T-cell (primary cell): ENCODE data around the gene KCNT1. TPM values are rescaled to one million over a fixed set of nuclear protein-coding genes. Genes with fewer than 3 reads are reported as not detected.

Experiments
- ATAC-seq, 4 experiments: fragments of 200-7000 bp in 3 of 4; fragments of 150-1000 bp in 1 of 4; cut with Tn5 transposase; replicated peaks in 1 of 4; 1 replicate in 3 of 4; 2 replicates in 1 of 4; pipeline ENCODE4 v1.10.0; 2021; ENCODE audit warnings: moderate library complexity in 3 of 4, mild to moderate bottlenecking in 2 of 4, moderate number of reproducible peaks in 1 of 4
- CTCF ChIA-PET, 2 donors: fragments of 300-600 bp; sonication (Branson Sonifier 250); formaldehyde crosslinking; loops; one replicate each; lab custom pipeline; 2022; ENCODE audit warnings: antibody characterized with exemption in 2 of 2; lab: Charles Lee
- POLR2A ChIA-PET, 2 donors: fragments of 300-600 bp; sonication (Branson Sonifier 250); formaldehyde crosslinking; loops; one replicate each; lab custom pipeline; 2022; ENCODE audit warnings: antibody characterized with exemption in 2 of 2; lab: Charles Lee
- DNase-seq, 35 experiments: peaks; one replicate each; pipeline versions ENCODE4 v3.0.0 to v3.0.0-alpha.2; 2013 to 2023
- H3K27ac ChIP-seq: one replicate; pipeline ENCODE4 v1.5.1; 2013; ENCODE audit warnings: low read length
- H3K27me3 ChIP-seq, 2 experiments: replicated peaks in 1 of 2; 1 replicate in 1 of 2; 2 replicates in 1 of 2; pipeline versions ENCODE4 v1.6.1 to v1.7.0; 2013; ENCODE audit warnings: low read length in 1 of 2, mixed read lengths in 1 of 2; ENCODE audit not compliant: control insufficient read depth in 2 of 2, insufficient read depth in 2 of 2; ENCODE audit errors: extremely low read depth in 1 of 2
- H3K36me3 ChIP-seq, 2 donors: 1 replicate in 1 of 2; 2 replicates in 1 of 2; pipeline versions ENCODE4 v1.6.1 to v1.7.0; 2013; ENCODE audit warnings: low read length in 1 of 2; ENCODE audit not compliant: control insufficient read depth in 2 of 2, insufficient read depth in 1 of 2; ENCODE audit errors: extremely low read depth in 1 of 2
- H3K4me1 ChIP-seq, 2 experiments: 1 replicate in 1 of 2; 2 replicates in 1 of 2; pipeline versions ENCODE4 v1.6.1 to v1.7.0; 2013; ENCODE audit warnings: low read length in 2 of 2, mixed read lengths in 1 of 2; ENCODE audit not compliant: insufficient read depth in 2 of 2, control insufficient read depth in 1 of 2; ENCODE audit errors: extremely low read depth in 1 of 2
- H3K4me3 ChIP-seq, 2 donors: 1 replicate in 1 of 2; 2 replicates in 1 of 2; pipeline versions ENCODE4 v1.5.1 to v1.7.0; 2013; ENCODE audit warnings: mild to moderate bottlenecking in 2 of 2, low read length in 1 of 2, moderate library complexity in 1 of 2; ENCODE audit not compliant: control insufficient read depth in 1 of 2; ENCODE audit errors: extremely low read depth in 1 of 2
- H3K9me3 ChIP-seq: 2 replicates; pipeline ENCODE4 v1.7.0; 2013
- H3K27ac Mint-ChIP-seq, 2 donors: one replicate each; pipeline ENCODE4 v1.8.0; 2020 to 2021; ENCODE audit warnings: mild to moderate bottlenecking in 2 of 2, mixed read lengths in 2 of 2
- H3K27me3 Mint-ChIP-seq, 2 donors: one replicate each; pipeline ENCODE4 v1.8.0; 2021 to 2022; ENCODE audit warnings: mixed read lengths in 2 of 2
- H3K36me3 Mint-ChIP-seq: one replicate; pipeline ENCODE4 v1.8.0; 2021; ENCODE audit warnings: mixed read lengths
- H3K4me1 Mint-ChIP-seq, 3 donors: one replicate each; pipeline ENCODE4 v1.8.0; 2020 to 2022; ENCODE audit warnings: mixed read lengths in 3 of 3, mild to moderate bottlenecking in 1 of 3
- H3K4me3 Mint-ChIP-seq, 3 donors: one replicate each; pipeline ENCODE4 v1.8.0; 2020 to 2022; ENCODE audit warnings: mild to moderate bottlenecking in 3 of 3, mixed read lengths in 3 of 3, moderate library complexity in 3 of 3
- H3K9me3 Mint-ChIP-seq, 3 donors: one replicate each; pipeline ENCODE4 v1.8.0; 2020 to 2022; ENCODE audit warnings: mixed read lengths in 3 of 3
- WGBS: methylation state at CpG from one replicate; pipeline ENCODE4 v1.1.5; 2013; ENCODE audit warnings: missing lambda C conversion rate; ENCODE audit not compliant: insufficient coverage; 5-methylcytosine and 5-hydroxymethylcytosine counted together
- total RNA-seq, 35 experiments: library from RNA in 6 of 35; stranded (reverse) in 6 of 35; fragments of 120-200 nt in 1 of 35; gene quantifications; one replicate each; pipeline versions ENCODE4 v1.2.1 to v1.2.4 and lab custom pipeline; 2013 to 2026

Gene KCNT1
- total RNA-seq, 5 donors from 2014 or later (not counting 1 experiment from before 2014, with no cell fraction given): 0.07 to 0.54 (median 0.16) TPM; not detected in 2

DNA sequence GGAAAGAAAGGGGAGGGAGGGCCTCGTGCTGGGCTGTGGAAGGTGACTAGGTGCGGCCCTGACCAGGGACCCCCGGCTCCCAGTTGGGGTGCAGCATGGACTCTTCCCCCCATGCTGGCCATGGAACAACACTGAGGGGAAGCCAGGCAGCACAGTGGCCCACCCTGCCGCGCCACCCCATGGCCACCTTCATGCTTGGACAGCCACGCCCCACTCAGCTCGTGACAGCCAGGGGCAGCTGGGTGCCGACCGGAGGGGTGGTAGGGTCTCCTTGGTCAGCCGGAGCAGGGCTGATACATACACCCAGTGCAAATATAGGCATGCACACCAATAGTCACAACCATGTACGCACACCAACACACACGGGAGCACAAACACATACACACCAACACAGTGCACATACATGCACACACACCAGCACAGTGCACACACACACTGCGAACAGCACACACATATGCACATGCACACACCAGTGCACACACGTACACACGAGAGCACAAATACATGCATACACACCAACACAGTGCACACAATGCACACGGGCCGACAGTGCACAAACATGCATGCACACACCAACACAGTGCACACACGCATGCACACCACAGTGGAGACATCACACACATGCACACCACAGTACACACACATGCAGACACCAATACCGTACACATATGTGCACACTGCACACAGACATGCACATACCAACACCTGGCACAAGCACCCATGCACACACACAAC is 11.0 kb upstream of the KCNT1 start:
- H3K9me3 Mint-ChIP-seq: no peaks in the 10 kb centered on the region
- DNase-seq: no peak
- 98% methylated on average over 15 of the region's 19 CpGs for WGBS
- no peaks in the 10 kb centered on the region for H3K36me3 Mint-ChIP-seq
- H3K4me3 ChIP-seq: no peak overlapping the region
- no peak overlapping the region for H3K27ac ChIP-seq
- H3K27me3 Mint-ChIP-seq: peaks cover 0 to 10% of the 10 kb centered on the region in 2 donors
- H3K27ac Mint-ChIP-seq: no peak overlapping the region
- H3K4me1 ChIP-seq: no peaks in the 10 kb centered on the region
- ChIA-PET CTCF (no interaction called here), POLR2A (no interaction called here)
- H3K9me3 ChIP-seq: no peaks in the 10 kb centered on the region
- ATAC-seq: no peak
- peaks cover 0 to 37% of the 10 kb centered on the region in 2 experiments for H3K27me3 ChIP-seq
- no peaks in the 10 kb centered on the region for H3K36me3 ChIP-seq
- H3K4me1 Mint-ChIP-seq: no peaks in the 10 kb centered on the region
- no peak overlapping the region for H3K4me3 Mint-ChIP-seq

DNA sequence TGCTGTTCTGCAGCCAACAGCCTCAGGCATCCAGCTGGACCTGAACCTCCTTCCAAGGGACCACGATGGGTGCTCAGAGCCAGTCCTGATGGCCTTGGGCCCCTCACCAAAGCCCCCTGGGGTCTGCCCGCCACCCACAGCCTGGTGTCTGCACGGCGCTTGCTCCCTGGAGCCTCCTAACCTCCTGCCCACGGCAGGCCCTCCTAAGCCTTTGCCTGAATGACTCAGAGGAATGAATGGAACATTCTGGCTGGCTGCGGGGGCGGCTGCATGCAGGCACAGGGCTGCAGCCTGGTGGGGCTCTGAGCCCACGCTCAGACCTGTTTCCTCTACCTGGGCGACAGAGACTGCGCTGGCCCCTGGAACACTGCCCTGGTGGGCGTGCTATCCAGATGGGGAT is 9.6 kb upstream of the KCNT1 start:
- Mint-ChIP-seq H3K36me3 (no peaks in the 10 kb centered on the region), H3K27me3 (peaks cover 0 to 5% of the 10 kb centered on the region in 2 donors), H3K4me1 (no peaks in the 10 kb centered on the region), H3K27ac (no peak overlapping the region), H3K9me3 (no peaks in the 10 kb centered on the region), H3K4me3 (no peak overlapping the region)
- peaks cover 0 to 25% of the 10 kb centered on the region in 2 experiments for H3K27me3 ChIP-seq
- 50% methylated on average over 8 of the region's 11 CpGs for WGBS
- H3K36me3 ChIP-seq: no peaks in the 10 kb centered on the region
- H3K4me3 ChIP-seq: no peak overlapping the region
- H3K4me1 ChIP-seq: no peaks in the 10 kb centered on the region
- ATAC-seq: no peak
- no peak for DNase-seq
- ChIA-PET CTCF (no interaction called here), POLR2A (no interaction called here)
- no peaks in the 10 kb centered on the region for H3K9me3 ChIP-seq
- no peak overlapping the region for H3K27ac ChIP-seq

DNA sequence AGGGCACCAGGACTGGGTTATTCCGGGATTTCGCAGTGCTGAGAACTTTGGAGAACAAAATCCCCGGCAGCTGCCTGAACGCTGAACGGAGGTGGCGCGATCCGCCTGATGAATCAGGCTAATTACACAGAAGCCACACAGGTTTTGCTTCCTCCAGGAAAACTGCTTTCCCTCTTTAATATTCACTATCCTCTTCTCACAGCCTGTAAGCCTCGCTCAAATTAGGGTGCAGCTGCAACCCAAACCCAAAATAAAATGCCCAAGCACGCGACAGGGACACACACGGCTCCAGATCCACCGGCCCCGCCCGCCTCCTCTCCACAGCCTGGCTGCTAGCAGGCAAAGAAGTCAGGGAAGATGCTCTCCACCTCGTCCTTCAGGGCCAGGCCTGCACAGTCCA is 8.7 kb upstream of the KCNT1 start:
- H3K9me3 ChIP-seq: no peaks in the 10 kb centered on the region
- no peaks in the 10 kb centered on the region for H3K4me1 ChIP-seq
- H3K36me3 Mint-ChIP-seq: no peaks in the 10 kb centered on the region
- CTCF ChIA-PET: no interaction called here
- H3K36me3 ChIP-seq: no peaks in the 10 kb centered on the region
- no peak overlapping the region for H3K4me3 ChIP-seq
- H3K27ac Mint-ChIP-seq: no peak overlapping the region
- no peaks in the 10 kb centered on the region for H3K4me1 Mint-ChIP-seq
- H3K27me3 ChIP-seq: peaks cover 0 to 22% of the 10 kb centered on the region in 2 experiments
- POLR2A ChIA-PET: no interaction called here
- peaks cover 0 to 5% of the 10 kb centered on the region in 2 donors for H3K27me3 Mint-ChIP-seq
- 78% methylated on average over 16 of the region's 16 CpGs for WGBS
- ATAC-seq: no peak
- H3K27ac ChIP-seq: no peak overlapping the region
- H3K4me3 Mint-ChIP-seq: no peak overlapping the region
- no peak for DNase-seq
- no peaks in the 10 kb centered on the region for H3K9me3 Mint-ChIP-seq

DNA sequence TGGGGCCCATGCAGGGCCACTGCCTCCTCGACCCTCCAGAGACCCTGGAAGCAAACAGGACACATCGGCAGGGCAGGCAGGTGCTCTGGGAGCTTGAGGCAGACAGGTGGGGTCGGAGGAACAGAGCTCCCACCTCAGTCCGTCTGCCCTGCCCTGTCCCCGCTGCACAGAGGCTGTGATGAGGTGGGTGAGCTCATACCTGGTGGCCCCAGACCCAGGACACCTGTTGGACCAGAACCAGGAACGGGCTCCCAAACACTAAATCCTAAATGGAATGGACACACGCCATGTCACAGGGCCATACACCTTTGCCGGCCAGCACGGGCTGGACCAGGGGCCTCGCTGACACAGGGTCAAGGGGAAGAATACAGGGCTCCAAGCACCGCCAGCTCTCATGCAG is 8.2 kb upstream of the KCNT1 start:
- peaks cover 0 to 5% of the 10 kb centered on the region in 2 donors for H3K27me3 Mint-ChIP-seq
- POLR2A ChIA-PET: no interaction called here
- no peaks in the 10 kb centered on the region for H3K4me1 Mint-ChIP-seq
- Histone ChIP-seq H3K9me3 (no peaks in the 10 kb centered on the region), H3K36me3 (no peaks in the 10 kb centered on the region), H3K4me1 (no peaks in the 10 kb centered on the region), H3K4me3 (no peak overlapping the region), H3K27me3 (peaks cover 0 to 21% of the 10 kb centered on the region in 2 experiments), H3K27ac (no peak overlapping the region)
- ATAC-seq (no peak), DNase-seq (no peak)
- whole genome bisulfite sequencing: 57% methylated on average over 7 of the region's 11 CpGs
- no peaks in the 10 kb centered on the region for H3K36me3 Mint-ChIP-seq
- H3K27ac Mint-ChIP-seq: no peak overlapping the region
- no peaks in the 10 kb centered on the region for H3K9me3 Mint-ChIP-seq
- no peak overlapping the region for H3K4me3 Mint-ChIP-seq
- CTCF ChIA-PET: no interaction called here

DNA sequence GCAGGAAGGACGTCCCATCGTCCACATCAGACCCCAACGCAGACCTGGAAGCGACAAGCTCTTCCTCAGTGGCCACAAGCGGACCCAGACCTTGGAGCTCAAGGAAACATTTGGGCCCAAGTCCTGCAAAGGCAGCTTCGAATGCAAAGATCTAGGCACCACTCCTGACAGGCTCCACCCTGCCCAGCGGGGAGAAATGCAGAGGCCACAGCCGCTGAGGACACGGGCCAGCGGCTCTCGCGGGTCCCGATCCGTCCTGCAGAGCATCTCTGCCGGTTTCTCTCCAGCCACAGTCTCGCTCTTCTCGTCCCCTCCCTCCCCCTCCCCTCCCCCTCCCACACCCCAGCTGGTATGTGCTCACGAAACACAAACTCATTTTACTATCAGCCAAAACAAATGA is 7.6 kb upstream of the KCNT1 start:
- H3K36me3 Mint-ChIP-seq: no peaks in the 10 kb centered on the region
- ATAC-seq (no peak), DNase-seq (no peak)
- no peak overlapping the region for H3K27ac Mint-ChIP-seq
- ChIA-PET CTCF (no interaction called here), POLR2A (no interaction called here)
- H3K9me3 Mint-ChIP-seq: no peaks in the 10 kb centered on the region
- Histone ChIP-seq H3K27ac (no peak overlapping the region), H3K4me3 (no peak overlapping the region), H3K9me3 (no peaks in the 10 kb centered on the region), H3K27me3 (peaks cover 0 to 14% of the 10 kb centered on the region in 2 experiments), H3K4me1 (no peaks in the 10 kb centered on the region), H3K36me3 (no peaks in the 10 kb centered on the region)
- no peak overlapping the region for H3K4me3 Mint-ChIP-seq
- no peaks in the 10 kb centered on the region for H3K4me1 Mint-ChIP-seq
- WGBS: 56% methylated on average over 12 of the region's 18 CpGs
- peaks cover 0 to 5% of the 10 kb centered on the region in 2 donors for H3K27me3 Mint-ChIP-seq

DNA sequence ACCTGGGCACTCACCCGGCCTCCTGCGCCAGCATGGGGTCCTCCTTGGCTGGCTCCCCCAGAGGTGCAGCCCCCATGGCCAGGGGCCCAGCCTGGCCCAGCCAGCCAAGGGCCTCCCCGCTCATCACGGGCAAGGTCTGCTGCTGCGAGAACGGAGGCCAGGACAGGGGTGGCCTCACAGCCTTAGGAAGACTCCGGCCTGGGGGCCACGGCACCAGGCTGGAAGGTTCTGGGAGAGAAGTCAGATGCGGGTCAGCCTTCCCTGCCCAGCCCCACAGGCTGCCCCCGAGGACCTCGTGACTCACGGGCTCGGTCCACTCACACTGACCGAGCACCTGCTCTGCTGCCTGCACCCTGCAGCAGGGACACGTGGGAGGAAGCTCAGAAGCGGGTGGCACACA is 6.9 kb upstream of the KCNT1 start:
- no peak for ATAC-seq
- 69% methylated on average over 16 of the region's 16 CpGs for WGBS
- H3K27me3 ChIP-seq: peaks cover 0 to 16% of the 10 kb centered on the region in 2 experiments
- no peak overlapping the region for H3K4me3 Mint-ChIP-seq
- peaks cover 0 to 5% of the 10 kb centered on the region in 2 donors for H3K27me3 Mint-ChIP-seq
- no peak overlapping the region for H3K4me3 ChIP-seq
- no peaks in the 10 kb centered on the region for H3K4me1 Mint-ChIP-seq
- H3K27ac ChIP-seq: no peak overlapping the region
- H3K4me1 ChIP-seq: no peaks in the 10 kb centered on the region
- DNase-seq: no peak
- no peak overlapping the region for H3K27ac Mint-ChIP-seq
- H3K36me3 ChIP-seq: no peaks in the 10 kb centered on the region
- H3K9me3 ChIP-seq: no peaks in the 10 kb centered on the region
- H3K9me3 Mint-ChIP-seq: no peaks in the 10 kb centered on the region
- CTCF ChIA-PET: no interaction called here
- POLR2A ChIA-PET: no interaction called here
- H3K36me3 Mint-ChIP-seq: no peaks in the 10 kb centered on the region
